HG03571 (cell line): Measurements from ENCODE around the gene PHGDH.
"Not testable (repeated sequence)": the region's sequence is repeated elsewhere in the genome, so short reads cannot be mapped to it uniquely, and the experiment has no call there.

Source experiments
- ATAC-seq: cut with Tn5 transposase; IDR thresholded peaks from one replicate; pipeline ENCODE4 v1.9.1; 2021; ENCODE audit not compliant: unreplicated experiment

The PHGDH gene

DNA sequence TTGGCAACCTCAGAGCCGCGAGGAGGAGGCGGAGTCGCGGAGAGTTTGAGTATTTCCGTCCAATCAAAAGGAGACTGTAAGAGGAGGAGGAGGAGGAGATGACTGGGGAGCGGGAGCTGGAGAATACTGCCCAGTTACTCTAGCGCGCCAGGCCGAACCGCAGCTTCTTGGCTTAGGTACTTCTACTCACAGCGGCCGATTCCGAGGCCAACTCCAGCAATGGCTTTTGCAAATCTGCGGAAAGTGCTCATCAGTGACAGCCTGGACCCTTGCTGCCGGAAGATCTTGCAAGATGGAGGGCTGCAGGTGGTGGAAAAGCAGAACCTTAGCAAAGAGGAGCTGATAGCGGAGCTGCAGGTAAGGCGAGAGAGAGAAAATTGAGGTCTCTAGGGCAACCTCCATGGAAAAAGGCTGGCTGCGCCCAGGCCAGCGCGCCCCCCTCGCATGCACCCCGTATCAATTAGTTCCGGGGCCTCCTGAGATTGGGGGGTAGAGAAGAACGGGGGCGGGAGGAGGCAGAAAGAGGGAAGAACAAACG lies at the start of gene PHGDH:
Gene PHGDH, plus strand, starts transcription at position 131 of the 538 bp plus-strand sequence. Its CDS starts 89 bp downstream, at position 220.
- ATAC-seq = peak; percentile 47

DNA sequence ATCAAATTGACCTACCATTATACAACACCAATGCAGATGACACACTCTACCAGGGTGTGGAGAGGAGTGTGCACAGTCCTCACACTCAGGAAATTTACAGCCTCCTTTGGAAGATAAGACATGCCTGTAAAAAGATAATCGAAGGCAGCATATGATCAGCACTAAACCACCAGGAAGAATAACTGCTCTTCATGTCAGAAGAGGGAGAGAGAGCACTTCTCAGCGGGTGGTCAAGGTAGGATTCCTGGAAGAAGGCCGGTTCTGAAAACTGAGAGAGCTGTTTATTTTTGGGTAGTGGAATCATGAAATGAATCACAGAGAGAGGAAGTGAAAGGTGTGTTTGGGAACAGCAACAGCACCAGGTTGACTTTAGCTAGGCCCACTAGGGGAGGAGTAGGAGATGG lies 49.7 kb upstream of the PHGDH start:
- peak; percentile 66 for ATAC-seq

DNA sequence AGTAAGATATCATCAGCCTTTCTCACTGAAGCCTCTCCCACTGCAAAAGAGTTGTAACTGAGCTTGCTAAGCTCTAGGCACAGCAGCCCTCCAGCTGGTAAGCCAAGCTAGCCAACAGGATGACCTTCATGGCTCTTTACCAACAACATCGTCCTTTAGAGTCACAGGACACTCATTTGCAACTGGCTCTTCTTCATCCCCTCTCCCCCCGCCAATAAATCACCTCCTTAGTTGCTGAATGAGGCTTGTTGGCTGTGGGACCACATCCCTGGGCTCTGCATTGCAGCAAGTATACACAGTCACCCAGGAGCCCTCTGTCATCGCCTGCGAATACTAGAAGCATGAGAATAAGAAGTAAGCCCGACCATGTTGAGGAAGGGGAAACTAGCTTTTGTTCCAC lies 47.7 kb upstream of the PHGDH start:
- no peak for ATAC-seq

DNA sequence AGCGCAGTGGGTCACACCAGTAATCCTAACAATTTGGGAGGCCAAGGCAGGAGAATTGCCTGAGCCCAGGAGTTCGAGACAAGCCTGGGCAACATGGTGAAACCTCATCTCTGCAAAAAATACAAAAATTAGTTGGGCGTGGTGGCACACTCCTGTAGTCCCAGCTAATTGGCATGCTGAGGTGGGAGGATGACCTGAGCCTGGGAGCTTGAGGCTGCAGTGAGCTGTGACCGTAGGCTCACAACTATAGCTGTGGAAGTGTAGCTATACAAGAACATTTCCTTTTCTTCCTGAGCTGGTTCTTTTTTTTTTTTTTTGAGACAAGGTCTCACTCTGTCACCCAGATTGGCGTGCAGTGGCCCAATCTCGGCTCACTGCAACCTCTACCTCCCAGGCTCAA lies 44.6 kb upstream of the PHGDH start:
- ATAC-seq = no peak

DNA sequence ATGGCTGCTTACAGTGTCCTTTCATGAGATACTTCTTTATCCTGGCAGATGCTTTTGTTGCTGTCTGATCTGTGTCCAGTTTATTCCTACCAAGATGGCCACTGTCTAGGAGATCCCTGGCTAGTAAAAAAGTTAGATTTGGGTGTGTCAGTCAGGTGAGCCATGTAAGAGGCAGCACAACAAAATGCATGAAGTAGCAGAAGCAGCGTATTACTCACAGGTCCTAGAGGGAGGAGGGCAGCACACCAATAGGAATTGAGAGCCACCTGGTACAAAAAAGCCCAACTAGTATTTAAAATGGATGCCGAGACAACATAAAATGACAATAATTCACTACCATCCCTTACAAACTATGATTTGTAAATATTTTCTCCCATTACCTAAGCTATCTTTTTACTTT lies 40.8 kb upstream of the PHGDH start:
- no peak for ATAC-seq

DNA sequence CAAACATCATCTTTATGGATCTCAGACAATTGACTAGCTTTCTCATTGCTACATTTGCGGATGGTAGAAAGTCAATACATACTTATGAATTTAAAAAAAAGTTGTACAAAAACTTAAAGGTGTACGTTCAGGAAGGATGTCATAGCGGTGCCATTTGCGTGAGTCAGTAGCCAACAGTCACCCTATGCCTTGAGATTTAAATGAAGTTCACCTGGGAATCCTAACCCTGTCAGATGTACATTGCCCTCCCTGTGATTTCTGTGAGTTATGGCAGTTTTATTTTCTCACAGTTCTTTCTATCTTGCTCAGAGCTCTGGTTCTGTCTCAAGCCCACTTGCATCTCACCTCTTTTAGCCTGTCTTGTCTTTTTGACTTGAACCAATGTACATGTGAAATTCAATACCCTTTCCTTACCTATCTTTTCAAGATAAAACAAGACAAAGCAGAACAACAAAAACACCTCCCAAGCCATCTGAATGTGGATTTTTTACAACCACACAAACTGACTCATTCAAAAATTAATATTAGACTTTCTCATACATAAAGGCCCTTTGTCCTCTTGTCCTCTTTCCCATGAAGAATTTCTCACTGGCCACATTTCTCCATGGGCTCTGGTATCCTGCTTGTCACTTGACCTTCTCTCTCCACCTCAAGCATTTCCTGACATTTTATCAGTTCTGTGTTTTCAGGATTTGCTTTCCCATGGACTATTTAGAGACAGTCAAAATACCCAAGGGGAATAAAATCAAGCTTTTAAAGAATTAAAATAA lies 38.4 kb upstream of the PHGDH start:
- ATAC-seq = no peak

DNA sequence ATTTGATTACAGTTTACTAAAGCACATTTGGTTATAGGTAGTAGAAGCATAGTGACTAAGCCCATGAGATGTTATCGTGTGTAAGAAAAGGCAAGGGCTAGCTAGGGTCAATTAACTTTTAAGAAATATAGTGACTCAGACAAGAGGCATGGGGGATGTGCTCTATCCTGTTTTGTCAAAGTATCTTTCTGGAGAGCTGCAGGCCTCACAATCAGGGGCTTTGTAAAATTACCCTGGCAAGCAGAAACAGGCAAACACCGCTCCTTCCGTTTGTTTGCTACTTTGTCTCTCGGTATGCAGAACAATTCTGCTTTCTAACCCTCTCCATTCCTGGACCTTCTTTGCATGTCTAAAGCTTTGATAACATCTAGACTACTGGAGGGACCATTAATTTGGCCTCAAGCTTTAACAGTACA lies 37.6 kb upstream of the PHGDH start:
- no peak for ATAC-seq

DNA sequence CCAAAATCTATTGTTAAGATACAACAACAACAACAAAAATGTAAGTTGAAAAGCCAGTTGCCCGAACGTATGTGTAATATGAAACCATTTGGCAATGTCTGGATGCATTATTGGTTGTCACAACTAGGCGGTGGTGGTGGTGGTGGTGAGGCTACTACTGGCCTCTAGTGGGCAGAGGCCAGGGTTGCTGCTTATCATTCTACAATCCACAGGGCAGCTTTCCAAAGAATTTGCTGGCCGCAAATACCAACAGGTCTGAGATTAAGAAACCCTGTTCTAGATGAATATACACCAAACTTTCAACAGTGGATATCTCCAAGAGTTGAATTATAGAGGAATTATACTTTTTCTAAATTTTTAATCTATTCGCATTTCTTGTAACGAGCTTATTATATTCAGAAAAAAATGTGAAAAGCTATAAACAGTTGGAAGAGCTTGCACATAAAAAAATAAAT lies 36.9 kb upstream of the PHGDH start:
- ATAC-seq = no peak

DNA sequence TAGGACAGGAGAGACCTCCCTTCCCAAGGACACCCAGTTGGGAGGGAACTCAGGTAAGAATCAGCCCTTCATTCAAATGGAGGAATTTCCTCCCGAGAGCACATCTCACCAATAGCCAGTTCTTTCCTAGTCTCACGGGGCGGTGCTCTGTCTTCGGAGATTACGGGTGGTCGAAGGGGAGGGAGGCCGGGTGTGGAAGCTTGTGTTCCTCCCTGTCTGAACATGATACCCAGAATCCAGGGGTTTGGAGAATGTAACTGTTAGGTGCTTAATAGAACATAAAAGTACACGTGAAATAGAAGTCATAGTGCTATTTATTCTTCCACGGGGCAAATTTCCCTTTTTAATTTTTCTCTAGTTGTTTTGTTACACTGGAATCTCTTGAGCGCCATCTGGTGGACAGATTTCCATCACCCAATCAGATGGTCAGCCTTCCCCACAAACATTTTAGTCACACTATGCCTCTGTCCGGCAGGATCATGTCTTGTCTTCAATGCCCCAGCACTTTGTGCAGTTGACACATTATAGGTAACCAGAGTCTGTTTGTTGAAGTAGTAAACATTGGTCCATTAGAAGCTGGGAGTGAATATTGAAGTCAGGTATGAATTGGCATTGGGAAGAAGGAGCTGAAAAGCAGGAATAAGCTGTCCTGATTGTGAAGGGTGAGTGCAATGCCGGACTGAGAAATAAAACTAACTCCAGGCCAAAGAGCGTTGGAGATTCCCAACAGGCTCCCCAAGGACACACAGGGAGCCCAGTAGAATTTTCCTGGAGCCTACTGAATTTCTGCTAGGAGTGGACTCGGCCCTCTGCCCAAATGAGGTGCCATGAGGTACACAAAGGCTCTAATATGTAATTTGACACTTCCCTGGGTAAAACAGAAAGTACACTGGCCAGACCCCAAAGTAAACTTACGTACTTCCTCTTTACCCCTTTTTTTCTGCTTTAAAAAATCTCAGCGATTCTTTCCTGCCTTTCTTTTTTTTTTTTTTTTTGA lies 36.1 kb upstream of the PHGDH start:
- ATAC-seq = no peak

DNA sequence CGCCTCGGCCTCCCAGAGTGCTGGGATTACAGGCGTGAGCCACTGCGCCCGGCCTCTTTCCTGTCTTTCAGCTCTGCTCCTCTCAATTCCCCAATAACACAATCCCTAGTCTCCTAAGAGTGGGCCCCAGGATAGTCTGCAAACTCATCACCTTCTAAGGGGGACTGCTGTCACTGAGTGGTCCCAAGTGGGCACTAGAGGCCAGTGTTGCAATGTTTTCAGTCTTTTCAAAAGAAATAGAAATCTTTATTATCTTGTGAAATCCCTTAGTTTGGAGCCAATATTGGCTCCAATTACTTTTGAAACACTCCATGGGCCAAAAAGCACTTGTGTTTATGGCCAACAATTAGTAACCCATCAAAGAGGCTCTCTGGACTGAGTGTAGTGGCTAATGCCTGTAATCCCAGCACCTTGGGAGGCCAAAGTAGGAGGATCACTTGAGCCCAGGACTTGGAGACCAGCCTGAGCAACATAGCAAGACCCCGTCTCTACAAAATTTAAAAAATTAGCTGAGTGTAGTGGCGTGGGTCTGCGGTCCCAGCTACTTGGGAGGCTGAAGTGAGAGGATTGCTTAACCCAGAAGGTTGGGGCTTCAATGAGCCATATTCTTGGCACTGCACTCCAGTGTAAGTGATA lies 35.0 kb upstream of the PHGDH start:
- ATAC-seq = no peak

DNA sequence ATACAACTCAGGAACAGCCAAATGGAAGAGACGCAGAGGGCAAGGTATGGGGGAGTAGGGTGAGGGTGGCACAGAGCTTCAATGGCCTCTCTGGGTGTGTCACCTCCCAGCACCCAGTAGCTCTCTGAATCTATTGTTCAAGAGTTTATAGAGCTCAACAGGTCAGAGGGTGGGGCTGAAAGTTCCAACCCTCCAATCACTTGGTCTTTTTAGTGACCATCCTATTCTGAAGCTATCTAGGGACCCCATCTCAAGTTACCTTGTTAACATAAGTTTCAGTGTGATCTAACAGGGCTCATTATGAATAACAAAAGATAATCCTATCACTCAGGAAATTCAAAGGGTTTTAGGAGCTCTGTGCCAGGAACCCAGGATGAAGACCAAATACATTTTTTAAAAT lies 32.5 kb upstream of the PHGDH start:
- ATAC-seq = no peak

DNA sequence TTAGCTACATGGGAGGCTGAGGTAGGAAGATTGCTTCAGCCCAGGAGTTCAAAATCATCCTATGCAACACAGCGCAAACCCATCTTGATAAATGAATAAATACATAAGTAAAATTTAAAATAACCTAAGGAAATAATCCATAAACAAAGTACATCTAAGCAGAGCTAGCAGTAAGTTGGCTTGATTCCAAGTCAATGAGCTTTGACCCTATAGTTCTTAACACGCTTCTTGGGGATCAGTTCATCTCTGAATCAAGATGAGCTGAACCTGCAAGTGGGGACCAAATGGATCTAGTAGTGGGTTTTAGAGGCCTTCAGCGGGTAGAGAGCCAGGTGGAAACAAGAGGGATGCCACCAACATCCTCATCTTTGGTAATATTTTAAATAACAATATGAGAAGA lies 31.5 kb upstream of the PHGDH start:
- ATAC-seq = no peak

DNA sequence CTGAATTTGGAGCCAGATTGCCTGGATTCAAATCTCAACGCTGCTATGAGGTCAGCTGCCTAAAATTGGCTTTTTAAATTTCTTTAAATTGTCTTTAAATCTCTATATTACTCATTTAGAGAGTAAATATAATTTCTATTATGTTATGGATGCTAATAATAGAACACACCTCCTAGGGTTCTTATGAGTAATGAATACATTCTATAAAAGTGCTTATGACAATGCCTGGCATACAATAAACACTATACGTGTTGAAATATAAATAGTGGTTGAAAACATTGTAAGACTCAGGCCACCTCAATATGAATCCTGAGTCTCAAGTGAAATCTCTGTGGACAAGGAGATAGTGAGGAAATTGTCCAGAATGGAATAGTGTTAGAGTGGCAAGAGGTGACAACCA lies 31.0 kb upstream of the PHGDH start:
- no peak for ATAC-seq

DNA sequence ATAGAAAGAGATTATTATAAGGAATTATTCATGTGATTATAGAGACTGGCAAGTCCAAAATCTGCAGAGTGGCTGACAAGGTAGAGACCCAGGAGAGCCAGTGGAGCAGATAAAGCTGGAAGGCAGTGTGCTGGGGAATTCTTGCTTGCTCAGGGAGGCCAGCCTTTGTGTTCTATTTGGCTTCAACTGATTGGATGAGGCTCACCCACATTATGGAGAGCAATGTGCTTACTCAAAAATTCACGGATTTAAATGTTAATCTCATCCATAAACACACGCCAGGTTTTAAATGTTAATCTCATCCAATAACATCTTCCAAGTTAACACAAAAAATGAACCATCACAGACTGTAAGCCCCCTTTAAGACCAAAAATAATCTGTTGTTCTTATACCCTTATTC lies 30.2 kb upstream of the PHGDH start:
- no peak for ATAC-seq

DNA sequence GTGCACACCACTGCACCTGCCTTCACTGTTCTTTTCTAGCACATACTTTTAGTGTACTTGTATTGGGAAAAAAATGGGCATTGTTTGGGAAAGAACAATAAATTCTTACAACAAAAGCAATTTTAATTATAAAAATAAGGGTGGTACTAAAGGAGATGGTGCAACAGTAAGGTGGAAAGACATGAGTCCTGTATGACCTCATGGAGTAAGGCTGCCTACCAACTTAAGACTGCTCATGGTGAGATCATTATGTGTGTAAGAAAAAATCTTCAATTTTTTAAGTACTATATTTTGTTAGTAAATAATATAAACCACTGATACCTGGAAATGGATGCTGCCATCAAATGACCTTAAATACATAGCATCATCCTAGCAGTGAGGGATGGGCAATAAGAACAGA lies 29.6 kb upstream of the PHGDH start:
- ATAC-seq = no peak

DNA sequence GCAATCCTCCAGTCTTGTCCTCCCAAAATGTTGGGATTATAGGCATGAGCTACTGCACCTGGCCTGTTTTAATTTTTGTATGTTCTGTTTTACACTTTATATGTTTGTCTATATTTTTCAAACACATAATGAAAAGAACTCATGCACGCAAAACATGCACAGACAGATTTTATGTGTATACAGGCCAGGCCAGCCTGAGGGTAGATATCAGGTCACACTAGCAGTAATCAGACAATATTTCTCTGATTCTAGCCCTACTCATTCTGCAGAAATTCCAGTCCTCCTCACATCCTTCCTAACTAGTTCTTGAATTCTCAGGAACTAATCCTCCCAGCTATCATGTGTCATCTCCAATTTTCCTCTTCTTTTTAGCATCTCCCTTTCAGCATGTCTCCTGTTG lies 27.8 kb upstream of the PHGDH start:
- no peak for ATAC-seq

DNA sequence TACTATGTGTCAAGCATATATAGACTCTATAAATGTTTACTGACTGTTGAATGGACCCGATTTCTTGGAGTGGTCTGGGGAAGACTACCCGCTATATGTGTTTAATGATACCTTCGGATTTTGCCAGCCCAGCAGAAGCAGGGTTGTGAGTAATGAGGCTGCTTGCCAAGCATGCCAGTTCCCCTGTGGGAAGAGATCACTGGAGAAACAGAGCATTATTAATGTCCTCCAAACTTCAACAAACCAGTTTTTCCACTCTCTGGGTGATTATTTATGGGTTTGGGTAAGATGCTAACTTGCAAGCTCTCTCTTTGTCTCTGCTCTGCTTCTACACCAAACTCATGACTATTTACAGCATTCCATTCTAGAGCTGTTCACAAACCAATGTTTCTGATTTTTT lies 25.1 kb upstream of the PHGDH start:
- ATAC-seq = no peak

DNA sequence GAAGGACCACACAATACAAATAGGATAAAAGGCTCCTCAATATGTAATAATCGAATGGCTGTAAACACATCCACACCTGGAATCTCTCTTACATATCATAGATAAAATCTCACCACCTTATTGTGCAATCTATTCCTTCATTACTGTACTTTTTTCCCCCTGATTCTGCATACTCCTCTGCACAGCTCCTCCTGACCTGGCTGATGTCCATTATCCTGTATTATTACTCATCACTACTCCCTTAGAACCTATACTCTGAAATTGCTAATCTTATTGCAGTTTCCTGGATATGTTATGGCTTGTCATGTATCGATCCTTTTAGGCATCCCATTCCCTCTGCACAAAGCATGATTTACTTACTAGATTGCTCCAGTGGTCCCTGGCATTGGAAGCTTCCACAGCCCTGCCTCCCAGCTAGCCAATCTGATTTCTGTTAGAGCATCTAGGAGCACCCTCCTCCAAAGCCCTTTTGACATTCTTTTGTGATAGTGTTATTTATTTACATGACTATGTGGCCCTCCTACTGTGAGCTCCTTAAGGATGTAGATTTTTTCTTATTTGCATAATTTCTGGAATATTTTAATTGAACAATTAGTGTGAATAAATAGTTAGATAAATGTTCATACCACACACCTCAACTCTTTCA lies 24.2 kb upstream of the PHGDH start:
- ATAC-seq = no peak

DNA sequence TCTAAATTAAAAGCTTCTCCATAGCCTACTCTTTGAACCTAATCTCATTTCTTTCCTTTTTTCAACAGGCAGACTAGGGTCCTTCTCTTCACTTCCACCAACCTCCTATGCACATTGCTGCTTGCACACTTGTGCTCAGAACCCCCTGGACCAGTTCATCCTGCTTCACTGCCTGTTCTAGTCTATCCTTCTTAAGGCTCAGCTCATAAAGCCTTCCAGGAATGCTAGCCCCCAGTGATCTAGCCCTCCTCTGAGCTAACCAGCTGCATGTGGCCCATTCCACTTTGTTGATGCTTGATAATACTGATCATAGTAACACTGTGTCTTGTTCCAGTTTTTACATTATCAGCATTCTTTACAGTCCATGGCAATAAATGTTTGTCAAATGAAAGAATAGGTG lies 22.9 kb upstream of the PHGDH start:
- ATAC-seq = no peak

DNA sequence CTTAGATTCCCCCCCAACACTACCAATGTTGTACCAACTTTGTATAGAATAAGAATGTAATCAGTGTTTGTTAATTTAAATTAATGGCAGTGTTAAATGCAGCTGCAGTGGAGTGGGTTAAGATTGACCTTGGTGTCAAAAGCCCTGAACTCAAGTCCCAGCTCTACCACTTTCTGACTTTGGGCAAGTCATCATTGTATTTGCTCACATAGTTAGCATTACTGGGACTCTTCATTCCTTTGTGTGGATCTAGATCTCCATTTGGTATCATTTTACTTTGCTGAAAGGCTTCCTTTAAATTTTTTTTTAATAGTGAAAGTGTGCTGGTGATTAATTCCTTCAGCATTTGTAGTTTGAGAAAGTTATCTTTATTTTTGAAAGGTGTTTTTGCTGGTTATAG lies 22.2 kb upstream of the PHGDH start:
- no peak for ATAC-seq

DNA sequence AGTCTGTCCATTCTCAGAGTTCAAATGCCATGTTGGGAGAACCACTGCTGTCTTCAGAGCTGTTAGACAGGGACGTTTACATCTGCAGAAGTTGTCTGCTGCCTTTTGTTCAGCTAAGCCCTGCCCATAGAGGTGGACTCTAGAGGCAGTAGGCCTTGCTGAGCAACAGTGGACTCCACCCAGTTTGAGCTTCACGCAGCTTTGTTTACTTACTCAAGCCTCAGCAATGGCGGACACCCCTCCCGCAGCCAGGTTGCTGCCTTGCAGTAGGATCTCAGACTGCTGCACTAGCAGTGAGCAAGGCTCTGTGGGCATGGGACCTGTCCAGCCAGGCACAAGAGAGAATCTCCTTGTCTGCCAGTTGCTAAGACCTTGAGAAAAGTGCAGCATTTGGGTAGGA lies 14.9 kb upstream of the PHGDH start:
- not testable (repeated sequence) for ATAC-seq
